Activated CD8-positive, alpha-beta T cell treated with anti-CD3 and anti-CD28 coated beads for 36 hours (primary cell): ENCODE data around the gene RGSL1. TPM values are rescaled to one million over a fixed set of nuclear protein-coding genes. Genes with fewer than 3 reads are reported as not detected.
"Not testable (repeated sequence)": the region's sequence is repeated elsewhere in the genome, so short reads cannot be mapped to it uniquely, and the experiment has no call there.

Experiments
- ATAC-seq: fragments of 200-7000 bp; cut with Tn5 transposase; one replicate; pipeline ENCODE4 v1.10.0; 2021; ENCODE audit warnings: mild to moderate bottlenecking, moderate library complexity
- CTCF ChIA-PET: fragments of 350-600 bp; sonication (Branson Sonifier 250); formaldehyde crosslinking; loops from one replicate; lab custom pipeline; 2021; ENCODE audit warnings: antibody characterized with exemption; lab: Charles Lee
- POLR2A ChIA-PET: fragments of 350-600 bp; sonication (Branson Sonifier 250); formaldehyde crosslinking; loops from one replicate; lab custom pipeline; 2021; ENCODE audit warnings: antibody characterized with exemption; lab: Charles Lee
- DNase-seq: peaks from one replicate; pipeline ENCODE4 v3.0.0-alpha.2; 2020
- H3K27ac Mint-ChIP-seq: one replicate; pipeline ENCODE4 v1.8.0; 2021; ENCODE audit warnings: mild to moderate bottlenecking, mixed read lengths
- H3K27me3 Mint-ChIP-seq: one replicate; pipeline ENCODE4 v1.8.0; 2021; ENCODE audit warnings: mixed read lengths
- H3K36me3 Mint-ChIP-seq: one replicate; pipeline ENCODE4 v1.8.0; 2021; ENCODE audit warnings: low read depth, mixed read lengths
- H3K4me1 Mint-ChIP-seq: one replicate; pipeline ENCODE4 v1.8.0; 2021; ENCODE audit warnings: low read depth, mixed read lengths
- H3K4me3 Mint-ChIP-seq: one replicate; pipeline ENCODE4 v1.8.0; 2021; ENCODE audit warnings: mild to moderate bottlenecking, moderate library complexity, mixed read lengths
- H3K9me3 Mint-ChIP-seq: one replicate; pipeline ENCODE4 v1.8.0; 2021; ENCODE audit warnings: mixed read lengths
- intact Hi-C: fragments of 100-400 bp; cut with micrococcal nuclease; formaldehyde crosslinking; loops from one replicate; pipeline ENCODE4 v1.10.0; 2022
- total RNA-seq, 2 experiments: library from RNA; stranded (reverse); gene quantifications; one replicate each; pipeline ENCODE4 v1.2.3, GENCODE V29; 2021
- TF ChIP-seq, protein P1 (sequence below): fragments of 200-600 bp; IDR thresholded peaks from one replicate; pipeline ENCODE4 v1.8.0; 2022; ENCODE audit warnings: antibody characterized with exemption, mild to moderate bottlenecking

RGSL1 gene
- total RNA-seq, 2 experiments from 2014 or later, result not detected

DNA sequence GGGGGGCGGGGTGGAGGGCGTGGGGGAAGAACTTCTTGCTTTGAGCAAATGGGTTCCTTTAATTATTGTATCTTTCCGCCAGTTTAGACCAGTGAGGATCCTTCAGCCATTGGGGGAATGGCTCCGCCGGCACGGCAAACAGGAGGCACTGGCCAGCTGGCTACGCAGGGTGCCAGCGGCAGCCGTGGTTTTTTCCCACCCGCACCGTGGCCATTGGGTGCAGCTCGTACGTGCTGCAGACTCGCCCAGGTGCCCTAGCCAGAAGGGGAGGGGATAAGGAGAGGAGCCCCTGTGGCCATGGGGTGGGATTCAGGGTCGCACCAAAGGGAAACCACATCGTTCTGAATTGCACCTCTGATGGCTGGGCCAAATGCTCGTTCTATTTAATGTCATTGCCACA, 65.6 kb downstream of the RGSL1 start:
- ATAC-seq (no peak), DNase-seq (no peak)
- Mint-ChIP-seq H3K36me3 (no peaks in the 10 kb centered on the region), H3K4me3 (no peak overlapping the region), H3K9me3 (peaks cover 10% of the 10 kb centered on the region), H3K27me3 (peaks cover 13% of the 10 kb centered on the region), H3K27ac (no peak overlapping the region), H3K4me1 (no peaks in the 10 kb centered on the region)
- TF ChIP-seq, protein P1, sequence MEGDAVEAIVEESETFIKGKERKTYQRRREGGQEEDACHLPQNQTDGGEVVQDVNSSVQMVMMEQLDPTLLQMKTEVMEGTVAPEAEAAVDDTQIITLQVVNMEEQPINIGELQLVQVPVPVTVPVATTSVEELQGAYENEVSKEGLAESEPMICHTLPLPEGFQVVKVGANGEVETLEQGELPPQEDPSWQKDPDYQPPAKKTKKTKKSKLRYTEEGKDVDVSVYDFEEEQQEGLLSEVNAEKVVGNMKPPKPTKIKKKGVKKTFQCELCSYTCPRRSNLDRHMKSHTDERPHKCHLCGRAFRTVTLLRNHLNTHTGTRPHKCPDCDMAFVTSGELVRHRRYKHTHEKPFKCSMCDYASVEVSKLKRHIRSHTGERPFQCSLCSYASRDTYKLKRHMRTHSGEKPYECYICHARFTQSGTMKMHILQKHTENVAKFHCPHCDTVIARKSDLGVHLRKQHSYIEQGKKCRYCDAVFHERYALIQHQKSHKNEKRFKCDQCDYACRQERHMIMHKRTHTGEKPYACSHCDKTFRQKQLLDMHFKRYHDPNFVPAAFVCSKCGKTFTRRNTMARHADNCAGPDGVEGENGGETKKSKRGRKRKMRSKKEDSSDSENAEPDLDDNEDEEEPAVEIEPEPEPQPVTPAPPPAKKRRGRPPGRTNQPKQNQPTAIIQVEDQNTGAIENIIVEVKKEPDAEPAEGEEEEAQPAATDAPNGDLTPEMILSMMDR, result no peak
- CTCF ChIA-PET, result no interaction called here
- POLR2A ChIA-PET, result no interaction called here
- intact Hi-C loops, result no loop called here

DNA sequence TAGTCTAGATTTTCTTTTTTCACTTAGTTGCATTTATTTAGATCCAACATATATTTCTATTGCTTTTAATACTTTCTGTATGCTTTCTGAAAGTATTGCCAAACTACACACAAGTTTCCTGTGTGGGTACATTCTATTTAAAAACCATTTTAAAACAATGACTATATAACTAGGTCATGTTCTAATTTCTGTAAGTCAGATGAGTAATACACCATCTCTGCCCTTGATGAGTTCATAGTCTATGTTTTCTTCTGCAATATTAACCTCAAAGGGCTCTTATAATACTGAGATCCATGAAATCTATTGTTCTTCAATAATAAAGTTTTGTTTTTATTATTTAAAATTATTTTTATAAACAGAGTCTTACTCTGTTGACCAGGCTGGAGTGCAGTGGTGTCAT, 70.8 kb downstream of the RGSL1 start:
- Mint-ChIP-seq H3K36me3 (no peaks in the 10 kb centered on the region), H3K27me3 (peaks cover 11% of the 10 kb centered on the region), H3K9me3 (peaks cover 22% of the 10 kb centered on the region), H3K4me1 (no peaks in the 10 kb centered on the region), H3K4me3 (no peak overlapping the region), H3K27ac (no peak overlapping the region)
- ChIA-PET POLR2A (no interaction called here), CTCF (no interaction called here)
- intact Hi-C loops, result no loop called here
- TF ChIP-seq, protein P1, result no peak
- DNase-seq (no peak), ATAC-seq (no peak)

DNA sequence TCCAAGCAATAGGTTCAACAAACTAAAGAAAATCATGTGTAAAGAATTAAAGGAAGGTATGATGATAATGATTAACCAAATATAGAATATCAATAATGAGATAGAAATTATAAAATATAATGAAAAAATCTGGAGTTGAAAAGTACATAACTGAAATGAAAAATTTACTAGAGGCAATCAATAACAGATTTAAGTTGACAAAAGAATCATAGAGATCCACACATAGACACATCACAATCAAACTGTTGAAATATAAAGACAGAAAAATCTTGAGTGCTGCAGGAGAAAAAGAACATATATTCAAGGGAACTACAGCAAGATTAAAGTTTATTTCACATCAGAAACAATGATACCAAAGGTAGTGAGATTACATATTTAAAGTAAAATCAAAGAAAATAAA, 75.4 kb downstream of the RGSL1 start:
- Mint-ChIP-seq H3K9me3 (peaks cover 25% of the 10 kb centered on the region), H3K36me3 (peaks cover 6% of the 10 kb centered on the region), H3K27ac (no peak overlapping the region), H3K4me3 (no peak overlapping the region), H3K4me1 (no peaks in the 10 kb centered on the region), H3K27me3 (peaks cover 17% of the 10 kb centered on the region)
- TF ChIP-seq, protein P1, result no peak
- no peak for DNase-seq
- ChIA-PET CTCF (no interaction called here), POLR2A (no interaction called here)
- no peak for ATAC-seq
- intact Hi-C loops, result no loop called here

DNA sequence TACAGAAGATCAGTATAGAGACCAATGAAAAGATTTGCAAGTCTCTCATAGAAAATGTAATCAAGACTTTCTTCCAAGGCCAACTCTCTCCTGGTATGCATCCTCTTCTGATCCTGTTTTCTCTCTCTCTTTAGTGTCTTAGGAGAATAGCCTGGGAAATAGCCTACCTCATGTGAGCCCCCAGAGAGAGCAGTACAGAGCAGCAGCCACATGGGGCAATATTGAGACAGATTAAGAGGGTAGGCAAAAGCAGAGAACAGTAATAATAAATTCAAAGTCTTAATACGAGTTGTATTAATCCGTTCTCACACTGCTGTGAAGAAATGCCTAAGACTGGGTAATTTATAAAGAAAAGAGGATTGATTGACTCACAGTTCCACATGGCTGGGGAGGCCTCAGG, 77.7 kb downstream of the RGSL1 start:
- ChIA-PET POLR2A (no interaction called here), CTCF (no interaction called here)
- no peak overlapping the region for H3K27ac Mint-ChIP-seq
- TF ChIP-seq, protein P1, result no peak
- DNase-seq (no peak), ATAC-seq (no peak)
- no peak overlapping the region for H3K4me3 Mint-ChIP-seq
- peaks cover 13% of the 10 kb centered on the region for H3K27me3 Mint-ChIP-seq
- H3K4me1 Mint-ChIP-seq, result no peaks in the 10 kb centered on the region
- intact Hi-C loops, result no loop called here
- peaks cover 25% of the 10 kb centered on the region for H3K9me3 Mint-ChIP-seq
- peaks cover 6% of the 10 kb centered on the region for H3K36me3 Mint-ChIP-seq

DNA sequence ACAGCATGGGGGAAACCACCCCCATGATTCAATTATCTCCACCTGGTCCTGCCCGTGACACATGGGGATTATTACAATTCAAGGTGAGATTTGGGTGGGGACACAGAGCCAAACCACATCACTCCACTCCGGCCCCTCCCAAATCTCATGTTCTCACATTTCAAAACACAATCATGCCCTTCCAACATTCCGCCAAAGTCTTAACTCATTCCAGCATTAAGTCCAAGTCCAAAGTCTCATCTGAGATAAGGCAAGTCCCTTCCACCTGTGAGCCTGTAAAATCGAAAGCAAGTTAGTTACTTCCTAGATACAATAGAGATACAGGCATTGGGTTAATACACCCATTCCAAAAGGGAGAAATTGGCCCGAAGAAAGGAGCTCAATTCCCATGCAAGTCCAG, 78.3 kb downstream of the RGSL1 start:
- H3K27me3 Mint-ChIP-seq, result peaks cover 13% of the 10 kb centered on the region
- POLR2A ChIA-PET, CTCF ChIA-PET, DNase-seq, H3K4me1 Mint-ChIP-seq, H3K4me3 Mint-ChIP-seq, H3K36me3 Mint-ChIP-seq, H3K27ac Mint-ChIP-seq, ATAC-seq, intact Hi-C loops: not testable (repeated sequence)
- peaks cover 25% of the 10 kb centered on the region for H3K9me3 Mint-ChIP-seq

DNA sequence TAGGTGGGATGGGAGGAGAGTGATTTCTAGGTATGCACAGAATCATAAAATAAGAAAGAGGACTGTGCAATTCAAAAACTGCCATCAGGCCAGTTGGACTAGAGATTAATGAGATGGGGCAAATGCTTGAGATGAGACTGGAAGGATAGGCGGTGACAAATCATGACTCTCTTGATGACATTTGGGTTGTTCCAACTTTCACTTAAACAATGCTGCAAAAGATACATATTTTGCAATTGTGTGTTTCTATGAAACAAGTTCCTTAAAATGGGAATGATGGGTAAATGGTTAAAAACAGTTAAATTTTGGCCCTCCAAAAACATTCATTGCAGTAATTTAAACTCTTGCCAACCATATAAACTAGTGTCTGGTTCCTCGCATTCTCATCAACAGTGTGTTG, 84.0 kb downstream of the RGSL1 start:
- CTCF ChIA-PET, result no interaction called here
- DNase-seq (no peak), ATAC-seq (no peak)
- Mint-ChIP-seq H3K9me3 (no peaks in the 10 kb centered on the region), H3K4me1 (no peaks in the 10 kb centered on the region), H3K36me3 (no peaks in the 10 kb centered on the region), H3K27me3 (peaks cover 9% of the 10 kb centered on the region), H3K27ac (no peak overlapping the region), H3K4me3 (no peak overlapping the region)
- POLR2A ChIA-PET, result no interaction called here
- TF ChIP-seq, protein P1, result no peak
- intact Hi-C loops, result no loop called here
